Neuronal stem cell (in vitro differentiated cells): ENCODE data around the gene NPM1.
"Not testable (repeated sequence)": the region's sequence is repeated elsewhere in the genome, so short reads cannot be mapped to it uniquely, and the experiment has no call there.

Source experiments
- DNase-seq: peaks from one replicate; pipeline ENCODE4 v3.0.0-alpha.2; 2013; ENCODE audit warnings: low spot score
- H2AFZ ChIP-seq: one replicate; pipeline ENCODE4 v1.6.1; 2013; ENCODE audit warnings: mild to moderate bottlenecking, low read length, inconsistent platforms
- H2AK5ac ChIP-seq: 2 replicates; pipeline ENCODE4 v1.6.1; 2013; ENCODE audit warnings: low read depth, mild to moderate bottlenecking, inconsistent platforms, low read length, moderate library complexity, mixed read lengths
- H2BK120ac ChIP-seq: 2 replicates; pipeline ENCODE4 v1.6.1; 2013; ENCODE audit warnings: low read depth, mild to moderate bottlenecking, inconsistent platforms, low read length, moderate library complexity, mixed read lengths
- H2BK12ac ChIP-seq: one replicate; pipeline ENCODE4 v1.6.1; 2013; ENCODE audit warnings: low read length, inconsistent platforms
- H2BK15ac ChIP-seq: 2 replicates; pipeline ENCODE4 v1.6.1; 2013; ENCODE audit warnings: mild to moderate bottlenecking, low read length, inconsistent platforms, mixed read lengths
- H2BK5ac ChIP-seq: one replicate; pipeline ENCODE4 v1.6.1; 2013; ENCODE audit warnings: inconsistent platforms, mild to moderate bottlenecking, low read length, moderate library complexity
- H3K14ac ChIP-seq: one replicate; pipeline ENCODE4 v1.6.1; 2013; ENCODE audit warnings: low read length, inconsistent platforms
- H3K18ac ChIP-seq: 2 replicates; pipeline ENCODE4 v1.6.1; 2013; ENCODE audit warnings: low read length, inconsistent platforms
- H3K23ac ChIP-seq: 2 replicates; pipeline ENCODE4 v1.6.1; 2013; ENCODE audit warnings: low read depth, mild to moderate bottlenecking, mixed read lengths, low read length, inconsistent platforms; ENCODE audit not compliant: poor library complexity
- H3K27ac ChIP-seq: replicated peaks from 3 replicates; pipeline ENCODE4 v1.5.1; 2013; ENCODE audit warnings: low read length, inconsistent platforms
- H3K27me3 ChIP-seq, 3 experiments: 2 replicates each; pipeline ENCODE4 v1.6.1; 2013; ENCODE audit warnings: low read length in 3 of 3, mild to moderate bottlenecking in 2 of 3, inconsistent platforms in 1 of 3, low read depth in 1 of 3, mixed read lengths in 1 of 3, moderate library complexity in 1 of 3; ENCODE audit not compliant: control insufficient read depth in 3 of 3, insufficient read depth in 3 of 3
- H3K36me3 ChIP-seq, 2 donors: replicated peaks in 1 of 2; 2 replicates each; pipeline ENCODE4 v1.6.1; 2013; ENCODE audit warnings: low read length in 2 of 2; ENCODE audit not compliant: control insufficient read depth in 2 of 2, insufficient read depth in 2 of 2
- H3K4ac ChIP-seq: 2 replicates; pipeline ENCODE4 v1.6.1; 2013; ENCODE audit warnings: inconsistent platforms, mild to moderate bottlenecking, low read length, moderate library complexity
- H3K4me1 ChIP-seq, 2 donors: 1 replicate in 1 of 2; 2 replicates in 1 of 2; pipeline ENCODE4 v1.6.1; 2013; ENCODE audit warnings: low read length in 2 of 2, low read depth in 1 of 2; ENCODE audit not compliant: control insufficient read depth in 2 of 2, insufficient read depth in 1 of 2
- H3K4me2 ChIP-seq: one replicate; pipeline ENCODE4 v1.6.1; 2013; ENCODE audit warnings: mild to moderate bottlenecking, low read length, inconsistent platforms; ENCODE audit not compliant: insufficient read depth, poor library complexity, severe bottlenecking
- H3K4me3 ChIP-seq, 2 donors: 2 replicates each; pipeline ENCODE4 v1.5.1; 2013; ENCODE audit warnings: low read length in 2 of 2, mild to moderate bottlenecking in 2 of 2, inconsistent platforms in 1 of 2, moderate library complexity in 1 of 2
- H3K79me1 ChIP-seq: one replicate; pipeline ENCODE4 v1.6.1; 2013; ENCODE audit warnings: low read depth, mild to moderate bottlenecking, inconsistent platforms, low read length, moderate library complexity
- H3K9ac ChIP-seq: one replicate; pipeline ENCODE4 v1.6.1; 2013; ENCODE audit warnings: mild to moderate bottlenecking, low read depth, low read length, inconsistent platforms; ENCODE audit not compliant: poor library complexity
- H3K9me3 ChIP-seq, 2 donors: replicated peaks in 1 of 2; 2 replicates each; pipeline versions ENCODE3 to v1.6.1; 2013; ENCODE audit warnings: low read length in 2 of 2, mild to moderate bottlenecking in 2 of 2, inconsistent platforms in 1 of 2, low read depth in 1 of 2, mixed read lengths in 1 of 2, moderate library complexity in 1 of 2; ENCODE audit not compliant: control insufficient read depth in 2 of 2, insufficient read depth in 1 of 2
- H4K8ac ChIP-seq: one replicate; pipeline ENCODE4 v1.6.1; 2013; ENCODE audit warnings: low read depth, mild to moderate bottlenecking, inconsistent platforms, low read length, moderate library complexity
- H4K91ac ChIP-seq: one replicate; pipeline ENCODE4 v1.6.1; 2013; ENCODE audit warnings: low read length, low read depth, mild to moderate bottlenecking, inconsistent platforms; ENCODE audit not compliant: poor library complexity
- WGBS, 2 donors: extraction: QIAGEN DNeasy Blood & Tissue Kit; methylation state at CpG; one replicate each; pipeline ENCODE4 v1.1.7; 2013; ENCODE audit warnings: missing lambda C conversion rate in 2 of 2, mixed read lengths in 1 of 2; ENCODE audit not compliant: insufficient read length in 2 of 2, insufficient replicate concordance in 1 of 2; ENCODE audit errors: extremely low coverage in 2 of 2; 5-methylcytosine and 5-hydroxymethylcytosine counted together

The NPM1 gene

DNA sequence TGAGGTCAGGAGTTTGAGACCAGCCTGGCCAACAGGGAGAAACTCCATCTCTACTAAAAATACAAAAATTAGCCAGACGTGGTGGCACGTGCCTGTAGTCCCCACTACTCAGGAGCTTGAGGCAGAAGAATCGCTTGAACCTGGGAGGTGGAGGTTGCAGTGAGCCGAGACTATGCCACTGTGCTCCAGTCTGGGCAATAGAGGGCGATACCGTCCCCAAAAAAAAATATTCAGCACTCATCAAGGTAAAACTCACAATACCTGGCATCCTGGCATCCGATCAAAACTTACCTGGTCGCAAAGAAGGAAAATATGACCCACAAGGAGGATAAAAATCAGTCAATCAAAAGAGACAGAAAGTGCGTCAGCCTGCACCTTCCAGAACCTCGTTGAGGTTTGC, 16.8 kb upstream of the NPM1 start:
- H3K4me2 ChIP-seq, H3K27me3 ChIP-seq, H3K27ac ChIP-seq, H3K4me3 ChIP-seq, H2BK15ac ChIP-seq, H3K23ac ChIP-seq, H3K9ac ChIP-seq, H3K18ac ChIP-seq, H4K8ac ChIP-seq, H2AFZ ChIP-seq, H2BK12ac ChIP-seq, H2AK5ac ChIP-seq, H3K79me1 ChIP-seq, DNase-seq, H3K14ac ChIP-seq, H2BK5ac ChIP-seq, H3K4me1 ChIP-seq, H2BK120ac ChIP-seq, H3K9me3 ChIP-seq, H4K91ac ChIP-seq, H3K36me3 ChIP-seq, H3K4ac ChIP-seq: not testable (repeated sequence)
- no CpG with 5 or more reads among the region's 10 CpGs for WGBS, 2 donors

GRCh38 chr5:171371326-171371725, 16.3 kb upstream of the NPM1 start:
- Histone ChIP-seq H3K4ac (no peak overlapping the region), H3K27me3 (no peaks in the 10 kb centered on the region), H3K9me3 (no peaks in the 10 kb centered on the region), H2BK15ac (no peak overlapping the region), H4K8ac (no peak overlapping the region), H3K23ac (no peak overlapping the region), H3K9ac (no peak overlapping the region), H3K18ac (peak overlapping the region; percentile 60), H3K79me1 (no peaks in the 10 kb centered on the region), H2BK5ac (no peak overlapping the region), H2BK120ac (no peak overlapping the region), H2AFZ (no peak overlapping the region), H3K27ac (no peak overlapping the region), H2BK12ac (no peak overlapping the region), H3K4me1 (no peaks in the 10 kb centered on the region), H3K36me3 (no peaks in the 10 kb centered on the region), H2AK5ac (no peak overlapping the region), H3K4me2 (no peak overlapping the region), H3K14ac (no peak overlapping the region), H3K4me3 (no peak overlapping the region), H4K91ac (no peak overlapping the region)
- DNase-seq = no peak
- no CpG with 5 or more reads among the region's 13 CpGs for WGBS, 2 donors

- Histone ChIP-seq H3K4me3 (no peak overlapping the region), H2AK5ac (no peak overlapping the region), H2BK5ac (no peak overlapping the region), H3K4me1 (no peaks in the 10 kb centered on the region), H2BK12ac (no peak overlapping the region), H3K4me2 (no peak overlapping the region), H4K91ac (no peak overlapping the region), H3K4ac (no peak overlapping the region), H3K27me3 (no peaks in the 10 kb centered on the region), H3K79me1 (no peaks in the 10 kb centered on the region), H3K36me3 (no peaks in the 10 kb centered on the region), H3K27ac (no peak overlapping the region), H3K9me3 (no peaks in the 10 kb centered on the region), H2BK15ac (no peak overlapping the region), H3K9ac (no peak overlapping the region), H3K23ac (no peak overlapping the region), H3K14ac (no peak overlapping the region), H2BK120ac (no peak overlapping the region), H4K8ac (no peak overlapping the region), H3K18ac (no peak overlapping the region), H2AFZ (no peak overlapping the region)
- no CpG with 5 or more reads among the region's 7 CpGs for WGBS, 2 donors
- no peak for DNase-seq
Measured at GRCh38 chr5:171379961-171380360, 7.7 kb upstream of the NPM1 start.

DNA sequence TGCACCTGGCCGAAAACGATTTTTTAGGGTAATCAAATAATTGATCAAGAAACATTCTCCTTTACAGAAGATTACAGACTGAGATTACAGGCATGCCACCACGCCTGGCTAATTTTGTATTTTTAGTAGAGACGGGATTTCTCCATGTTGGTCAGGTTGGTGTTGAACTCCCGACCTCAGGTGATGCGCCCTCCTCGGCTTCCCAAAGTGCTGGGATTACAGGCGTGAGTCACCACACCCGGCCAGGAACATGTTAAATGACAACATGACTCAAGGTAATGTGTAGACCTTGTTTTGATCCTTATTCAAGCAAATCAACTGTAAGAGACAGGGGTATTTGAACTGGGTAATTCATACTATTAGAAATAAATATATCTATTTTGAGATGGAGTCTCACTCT, 3.2 kb upstream of the NPM1 start:
- not testable (repeated sequence) for H2BK12ac ChIP-seq, H3K18ac ChIP-seq
- no CpG with 5 or more reads among the region's 9 CpGs for WGBS, 2 donors

More for the DNA sequence above, 3.2 kb upstream of the NPM1 start:
- H4K8ac ChIP-seq, DNase-seq, H2BK5ac ChIP-seq, H3K79me1 ChIP-seq, H3K4me1 ChIP-seq, H2BK120ac ChIP-seq, H3K27me3 ChIP-seq, H3K4ac ChIP-seq, H2BK15ac ChIP-seq, H3K4me3 ChIP-seq, H3K14ac ChIP-seq, H3K36me3 ChIP-seq, H3K9ac ChIP-seq, H2AK5ac ChIP-seq, H3K27ac ChIP-seq, H3K4me2 ChIP-seq, H2AFZ ChIP-seq, H3K23ac ChIP-seq, H4K91ac ChIP-seq, H3K9me3 ChIP-seq: not testable (repeated sequence)
